GM15510 (cell line): ENCODE results near the gene GLB1L3.
A peak's percentile ranks its signal among the peaks of the same experiment; 100 is the strongest.

Source experiments
- POLR2A ChIP-seq: IDR thresholded peaks from 3 replicates; pipeline ENCODE4 v1.6.1; 2011; ENCODE audit warnings: borderline replicate concordance; ENCODE audit not compliant: insufficient read length; ENCODE audit errors: extremely low read depth

Gene GLB1L3

GRCh38 chr11:134312807-134313206 lies 36.6 kb downstream of the GLB1L3 start:
- no peak for TF ChIP-seq POLR2A

DNA sequence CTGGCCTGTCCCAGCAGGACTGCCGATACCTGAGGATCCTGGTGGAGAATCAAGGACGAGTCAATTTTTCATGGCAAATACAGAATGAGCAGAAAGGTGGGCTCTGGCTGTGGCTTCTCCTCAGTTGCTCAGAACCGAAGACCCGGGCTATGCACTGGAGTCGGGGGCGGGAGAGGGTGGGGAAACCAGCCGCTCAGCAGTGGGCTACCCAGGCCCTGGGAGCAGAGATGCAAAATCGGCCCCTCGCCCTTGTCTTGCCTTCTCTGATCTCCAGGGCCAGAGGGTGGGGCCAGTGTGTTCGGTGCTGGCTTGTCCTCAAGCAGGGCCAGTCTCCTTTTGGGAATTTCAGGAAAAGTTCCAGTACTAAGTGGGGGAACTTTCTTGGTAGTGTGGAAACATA lies 37.2 kb downstream of the GLB1L3 start:
- no peak for TF ChIP-seq POLR2A

DNA sequence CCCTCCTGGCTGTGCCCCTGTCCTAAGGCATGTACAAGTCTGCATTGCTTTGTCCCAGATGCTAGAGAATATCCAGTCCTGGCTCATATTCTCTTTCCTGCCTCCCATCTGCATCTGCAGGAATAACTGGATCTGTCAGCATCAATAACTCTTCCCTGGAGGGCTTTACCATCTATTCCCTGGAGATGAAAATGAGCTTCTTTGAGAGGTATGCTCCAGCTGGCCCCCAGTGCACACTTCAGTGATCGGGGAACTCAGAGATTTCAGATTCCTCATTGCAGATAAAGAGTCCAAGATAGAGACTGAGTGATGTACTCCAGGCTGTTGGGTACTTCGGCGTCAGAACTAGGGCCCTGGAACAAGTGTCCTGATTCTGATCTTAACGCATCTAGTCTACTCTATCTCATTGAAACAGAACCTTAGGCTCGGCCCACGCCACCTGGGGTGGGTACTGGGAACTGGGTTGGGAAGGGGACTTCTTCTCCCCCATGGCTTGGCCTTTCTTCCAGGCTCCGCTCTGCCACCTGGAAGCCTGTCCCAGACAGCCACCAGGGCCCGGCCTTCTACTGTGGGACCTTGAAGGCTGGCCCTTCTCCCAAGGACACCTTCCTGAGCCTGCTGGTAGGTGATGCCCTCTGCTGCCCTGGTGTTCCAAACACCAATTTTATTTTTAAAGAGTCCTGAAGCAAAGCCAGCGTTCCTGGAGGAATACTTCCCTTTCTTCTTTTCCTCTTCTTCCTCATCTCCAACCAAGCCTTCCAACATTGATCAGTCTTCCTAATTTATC lies 37.8 kb downstream of the GLB1L3 start:
- no peak for TF ChIP-seq POLR2A

GRCh38 chr11:134317103-134317502 lies 40.9 kb downstream of the GLB1L3 start:
- no peak for TF ChIP-seq POLR2A

- no peak for TF ChIP-seq POLR2A
Measured at GRCh38 chr11:134322553-134322952, 46.4 kb downstream of the GLB1L3 start.

DNA sequence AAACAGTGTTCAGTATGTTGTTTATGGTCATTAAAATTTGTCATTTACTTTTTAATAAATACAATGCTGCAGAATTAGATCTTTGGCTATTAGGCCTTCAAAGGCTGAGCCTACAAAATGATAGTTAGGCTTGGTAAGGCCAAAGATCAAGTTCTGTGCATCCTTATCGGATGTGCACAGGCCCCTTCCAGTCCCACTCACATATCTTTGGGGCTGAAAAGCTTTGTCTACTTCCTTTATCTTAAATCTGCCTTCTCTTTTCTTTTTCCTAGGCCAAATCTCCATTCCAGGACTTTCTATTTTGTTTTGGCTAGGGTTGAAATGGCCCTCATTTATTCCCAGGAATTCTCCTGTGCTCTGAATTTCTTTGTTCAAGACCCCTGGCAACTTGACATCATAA lies 52.3 kb downstream of the GLB1L3 start:
- TF ChIP-seq POLR2A: no peak

DNA sequence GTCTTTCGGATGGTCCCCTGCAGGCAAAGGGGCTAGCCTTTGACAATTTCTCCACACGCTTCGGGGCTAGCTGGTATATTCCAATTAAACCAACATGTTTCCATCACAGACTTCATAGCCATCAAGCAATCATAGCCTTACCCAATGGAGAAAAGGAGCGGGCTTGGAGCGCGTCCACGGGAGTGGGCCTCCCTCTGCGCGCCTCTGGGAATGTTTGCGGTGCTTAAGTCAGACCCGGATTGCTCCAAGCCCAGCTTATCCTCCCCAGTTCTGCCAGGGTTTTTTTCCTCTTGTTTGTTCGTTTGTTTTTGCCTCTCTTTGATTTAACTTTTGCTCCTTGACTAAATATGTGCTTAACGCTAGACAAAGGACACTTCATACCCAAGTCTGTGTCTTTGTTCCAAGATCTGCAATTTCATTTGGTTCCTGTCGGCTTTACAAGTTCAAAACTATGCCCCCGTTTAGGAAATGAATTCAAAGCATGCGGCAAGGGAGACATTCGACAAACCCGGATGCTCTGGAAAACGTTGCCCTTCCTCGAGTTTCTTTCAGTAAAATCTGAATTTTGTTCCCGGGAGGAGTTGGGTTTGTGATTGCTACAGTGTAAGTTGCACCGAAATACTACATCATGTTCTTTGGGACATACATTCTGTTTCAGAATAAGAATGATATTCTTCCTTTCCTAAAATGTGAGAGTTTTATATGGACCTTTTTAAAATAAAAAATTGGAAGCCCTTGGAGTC lies 54.6 kb downstream of the GLB1L3 start:
- TF ChIP-seq POLR2A: no peak

DNA sequence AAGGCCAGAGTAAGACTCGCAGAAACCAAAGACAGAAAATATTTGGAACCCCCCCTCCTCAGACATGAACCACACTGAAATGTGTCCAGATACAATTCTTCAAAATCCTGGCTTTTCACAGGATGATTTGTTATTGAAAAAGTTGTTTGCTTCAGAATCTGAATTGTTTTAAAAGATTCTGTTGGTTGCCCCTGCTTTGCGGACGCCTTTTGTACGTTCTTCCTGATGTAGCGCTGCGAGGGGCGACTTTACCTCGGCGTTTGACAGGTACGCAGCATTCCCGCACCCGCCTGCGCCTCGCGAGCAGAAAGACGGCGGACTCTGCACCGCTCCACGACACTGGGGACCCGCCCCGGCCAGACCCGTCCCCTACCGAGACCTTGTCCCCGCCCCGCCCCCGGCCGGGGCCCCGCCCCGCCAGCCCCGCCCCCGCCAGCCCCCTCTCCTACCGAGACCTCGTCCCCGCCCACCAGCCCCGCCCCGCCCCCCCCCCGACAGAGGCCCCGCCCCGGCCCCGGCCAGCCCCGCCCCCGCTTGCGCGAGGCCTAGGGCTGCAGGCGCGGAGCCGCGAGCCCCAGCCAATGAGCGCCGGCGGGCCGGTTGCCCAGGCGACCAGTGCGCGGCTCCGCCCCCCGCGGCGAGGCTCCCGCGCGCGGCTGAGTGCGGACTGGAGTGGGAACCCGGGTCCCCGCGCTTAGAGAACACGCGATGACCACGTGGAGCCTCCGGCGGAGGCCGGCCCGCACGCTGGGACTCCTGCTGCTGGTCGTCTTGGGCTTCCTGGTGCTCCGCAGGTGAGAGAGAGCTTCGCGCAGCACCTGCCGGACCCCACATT lies 55.4 kb downstream of the GLB1L3 start, which contains the start of gene GLB1L2:
Gene GLB1L2 (plus strand): TSS at position 635 of the 835 bp plus-strand sequence. CDS start 74 bp downstream, at position 709.
- TF ChIP-seq POLR2A: peak; percentile 20

- no peak for TF ChIP-seq POLR2A
Measured at GRCh38 chr11:134332189-134332631, 56.0 kb downstream of the GLB1L3 start.

DNA sequence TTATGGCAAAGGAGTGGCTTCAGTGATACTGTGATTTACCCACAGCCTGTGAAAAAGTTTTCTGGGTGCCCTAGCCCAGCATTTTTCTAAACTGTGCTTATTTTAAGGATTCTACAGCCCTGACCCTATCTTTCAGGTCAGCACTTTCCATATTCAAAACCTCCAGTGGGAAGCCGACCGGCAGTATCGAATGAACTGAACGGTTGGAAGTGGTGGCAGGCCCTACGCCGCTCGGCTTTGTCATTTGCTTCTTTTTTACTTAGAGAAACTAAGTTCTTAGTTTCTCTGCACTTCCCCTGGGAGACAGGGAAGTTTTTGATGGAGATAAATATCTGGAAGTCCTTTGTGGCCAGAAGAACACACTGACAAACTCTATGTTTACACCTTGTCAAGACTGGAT lies 56.6 kb downstream of the GLB1L3 start:
- TF ChIP-seq POLR2A: no peak

DNA sequence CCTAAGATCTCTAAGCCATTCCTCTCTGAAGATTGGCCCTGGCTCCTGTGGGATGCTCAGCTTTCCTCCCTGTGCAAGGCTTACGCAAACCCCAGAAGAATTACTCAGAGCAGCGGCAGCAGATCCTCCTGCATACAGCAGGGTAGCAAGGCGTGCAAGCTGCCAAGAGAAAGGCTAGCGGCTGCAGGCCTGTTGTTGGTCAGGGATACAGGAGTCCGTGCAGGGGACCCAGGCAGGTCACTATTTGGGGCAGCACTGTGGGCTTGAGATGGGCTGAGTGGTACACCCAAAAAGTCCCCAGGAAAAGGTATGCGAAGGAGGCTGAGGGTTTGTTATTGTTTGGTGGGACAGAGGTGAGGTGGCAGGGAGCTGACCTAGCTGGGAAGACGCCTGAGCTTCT lies 57.1 kb downstream of the GLB1L3 start:
- TF ChIP-seq POLR2A: no peak

GRCh38 chr11:134333946-134334345 lies 57.8 kb downstream of the GLB1L3 start:
- TF ChIP-seq POLR2A: no peak

GRCh38 chr11:134334796-134335571 lies 58.8 kb downstream of the GLB1L3 start:
- TF ChIP-seq POLR2A: no peak

- TF ChIP-seq POLR2A: no peak
Measured at GRCh38 chr11:134337051-134337450, 60.9 kb downstream of the GLB1L3 start.

DNA sequence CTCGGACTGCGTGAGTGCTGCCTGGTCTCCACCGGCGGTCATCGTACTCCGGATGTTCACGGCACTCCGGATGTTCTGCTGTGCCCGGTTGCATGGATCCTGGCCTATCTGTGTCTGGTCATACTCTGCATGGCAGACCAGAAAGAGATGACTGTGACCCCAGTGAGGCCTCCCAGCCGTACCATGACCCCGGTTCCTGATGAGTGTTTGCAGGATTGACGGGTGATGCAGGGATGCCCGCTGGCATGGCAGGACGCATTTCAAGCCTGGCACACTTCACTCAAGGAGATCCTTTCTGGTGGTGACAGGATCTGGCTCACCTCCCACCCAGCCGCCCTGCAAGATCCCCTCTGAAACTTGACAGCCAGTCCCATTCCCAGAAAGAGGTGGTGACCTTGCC lies 61.9 kb downstream of the GLB1L3 start:
- TF ChIP-seq POLR2A: no peak

- TF ChIP-seq POLR2A: no peak
Measured at GRCh38 chr11:134338654-134339053, 62.5 kb downstream of the GLB1L3 start.
